Measurements from ENCODE around the gene FOSB. TPM values are rescaled to one million over a fixed set of nuclear protein-coding genes. Genes with fewer than 3 reads are reported as not detected.

Gene FOSB
- total RNA-seq, 1 donor from 2014 or later, result 176 TPM

- no peak for DNase-seq (ENCODE audit: extremely low spot score, unreplicated experiment)
- Mint-ChIP-seq H3K9me3 (ENCODE audit: unreplicated experiment) (no peaks in the 10 kb centered on the region), H3K4me3 (ENCODE audit: unreplicated experiment) (no peak overlapping the region), H3K36me3 (ENCODE audit: unreplicated experiment) (peaks cover 14% of the 10 kb centered on the region), H3K4me1 (ENCODE audit: unreplicated experiment) (peaks cover 28% of the 10 kb centered on the region), H3K27ac (ENCODE audit: unreplicated experiment) (peak overlapping the region; percentile 50), H3K27me3 (ENCODE audit: unreplicated experiment) (no peaks in the 10 kb centered on the region)
- TF ChIP-seq CTCF (IDR thresholded peaks at IDR 0.05), result no peak
Measured at GRCh38 chr19:45515081-45515624, 47.4 kb downstream of the FOSB start.

GRCh38 chr19:45515807-45516401 is 48.1 kb downstream of the FOSB start:
- peak overlapping the region; percentile 50 for H3K27ac Mint-ChIP-seq (ENCODE audit: unreplicated experiment)
- no peaks in the 10 kb centered on the region for H3K27me3 Mint-ChIP-seq (ENCODE audit: unreplicated experiment)
- H3K9me3 Mint-ChIP-seq (ENCODE audit: unreplicated experiment), result no peaks in the 10 kb centered on the region
- peaks cover 25% of the 10 kb centered on the region for H3K4me1 Mint-ChIP-seq (ENCODE audit: unreplicated experiment)
- no peak for DNase-seq (ENCODE audit: extremely low spot score, unreplicated experiment)
- TF ChIP-seq CTCF (IDR thresholded peaks at IDR 0.05), result no peak
- no peak overlapping the region for H3K4me3 Mint-ChIP-seq (ENCODE audit: unreplicated experiment)
- peaks cover 17% of the 10 kb centered on the region for H3K36me3 Mint-ChIP-seq (ENCODE audit: unreplicated experiment)

GRCh38 chr19:45517238-45517637 is 49.4 kb downstream of the FOSB start:
- H3K27ac Mint-ChIP-seq (ENCODE audit: unreplicated experiment), result no peak overlapping the region
- no peak for TF ChIP-seq CTCF (IDR thresholded peaks at IDR 0.05)
- peaks cover 17% of the 10 kb centered on the region for H3K36me3 Mint-ChIP-seq (ENCODE audit: unreplicated experiment)
- no peaks in the 10 kb centered on the region for H3K27me3 Mint-ChIP-seq (ENCODE audit: unreplicated experiment)
- DNase-seq (ENCODE audit: extremely low spot score, unreplicated experiment), result no peak
- H3K4me1 Mint-ChIP-seq (ENCODE audit: unreplicated experiment), result peaks cover 17% of the 10 kb centered on the region
- H3K9me3 Mint-ChIP-seq (ENCODE audit: unreplicated experiment), result no peaks in the 10 kb centered on the region
- no peak overlapping the region for H3K4me3 Mint-ChIP-seq (ENCODE audit: unreplicated experiment)

GRCh38 chr19:45517641-45518468 is 50.1 kb downstream of the FOSB start:
- H3K36me3 Mint-ChIP-seq (ENCODE audit: unreplicated experiment), result peaks cover 17% of the 10 kb centered on the region
- no peaks in the 10 kb centered on the region for H3K9me3 Mint-ChIP-seq (ENCODE audit: unreplicated experiment)
- DNase-seq (ENCODE audit: extremely low spot score, unreplicated experiment), result no peak
- H3K27ac Mint-ChIP-seq (ENCODE audit: unreplicated experiment), result no peak overlapping the region
- no peaks in the 10 kb centered on the region for H3K27me3 Mint-ChIP-seq (ENCODE audit: unreplicated experiment)
- H3K4me3 Mint-ChIP-seq (ENCODE audit: unreplicated experiment), result no peak overlapping the region
- no peak for TF ChIP-seq CTCF (IDR thresholded peaks at IDR 0.05)
- peaks cover 16% of the 10 kb centered on the region for H3K4me1 Mint-ChIP-seq (ENCODE audit: unreplicated experiment)

GRCh38 chr19:45518469-45518826 is 50.7 kb downstream of the FOSB start:
- no peak for TF ChIP-seq CTCF (IDR thresholded peaks at IDR 0.05)
- H3K4me3 Mint-ChIP-seq (ENCODE audit: unreplicated experiment), result no peak overlapping the region
- peak overlapping the region; percentile 27 for H3K27ac Mint-ChIP-seq (ENCODE audit: unreplicated experiment)
- H3K4me1 Mint-ChIP-seq (ENCODE audit: unreplicated experiment), result peaks cover 13% of the 10 kb centered on the region
- H3K9me3 Mint-ChIP-seq (ENCODE audit: unreplicated experiment), result no peaks in the 10 kb centered on the region
- H3K27me3 Mint-ChIP-seq (ENCODE audit: unreplicated experiment), result no peaks in the 10 kb centered on the region
- no peak for DNase-seq (ENCODE audit: extremely low spot score, unreplicated experiment)
- H3K36me3 Mint-ChIP-seq (ENCODE audit: unreplicated experiment), result peaks cover 19% of the 10 kb centered on the region

Data from osteocyte (in vitro differentiated cells).